Measurements from ENCODE around the gene ASB1.

DNA sequence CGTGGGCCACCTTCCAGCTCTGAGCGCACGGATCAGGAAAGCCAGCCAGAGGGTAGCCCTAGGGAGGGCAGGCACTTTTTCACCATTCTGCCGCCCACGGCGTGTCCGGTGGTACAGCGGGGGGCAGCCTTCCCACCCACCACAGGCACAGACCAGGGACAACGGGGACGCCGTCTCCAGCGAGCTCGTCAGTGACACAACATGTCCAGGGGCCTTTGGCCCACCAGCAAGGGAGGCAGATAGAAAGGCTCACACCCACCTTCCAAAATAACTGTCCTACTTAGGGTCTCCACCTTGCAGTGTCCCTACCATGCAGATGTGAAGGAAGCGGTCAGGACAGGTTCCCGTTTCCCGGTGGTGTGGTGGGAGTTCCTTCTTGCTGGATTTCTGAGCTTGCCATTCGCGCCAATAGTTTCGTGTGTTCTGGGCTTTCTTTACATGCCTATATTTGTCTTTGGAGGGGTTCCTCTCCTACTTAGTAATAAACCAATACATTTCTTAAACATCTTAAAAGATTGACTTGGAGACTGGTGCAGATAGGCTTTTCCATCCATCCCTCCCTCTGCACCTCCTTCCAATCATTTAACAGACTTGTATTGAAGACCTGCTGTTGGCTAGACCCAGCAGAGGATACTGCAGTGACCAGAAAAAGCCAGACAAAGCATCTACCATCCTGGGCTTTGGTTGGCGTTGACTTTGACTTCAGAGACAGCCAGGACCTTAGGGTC, 872 bp downstream of the ASB1 start:
- TF ChIP-seq CTCF (IDR thresholded peaks at IDR 0.05), result no peak
- TF ChIP-seq EZH2 (IDR thresholded peaks at IDR 0.05; ENCODE audit: borderline replicate concordance, insufficient read depth, low read depth, low read length, poor library complexity, severe bottlenecking), result no peak

Data from B cell (primary cell).